CD14-positive monocyte (primary cell): ENCODE data around the gene PCED1B. TPM values are rescaled to one million over a fixed set of nuclear protein-coding genes. Genes with fewer than 3 reads are reported as not detected.

Experiments used
- DNase-seq, 3 donors: peaks; one replicate each; pipeline ENCODE4 v3.0.0-alpha.2; 2011 to 2022
- H2AFZ ChIP-seq: 2 replicates; pipeline ENCODE4 v1.6.0; 2012; ENCODE audit warnings: mild to moderate bottlenecking, low read depth, low read length, inconsistent platforms; ENCODE audit not compliant: insufficient read depth, poor library complexity, severe bottlenecking
- H3K27ac ChIP-seq, 2 donors: 1 replicate in 1 of 2; 2 replicates in 1 of 2; pipeline ENCODE4 v1.5.1; 2012 to 2013; ENCODE audit warnings: low read length in 2 of 2, control low read depth in 1 of 2, inconsistent platforms in 1 of 2, low read depth in 1 of 2, mild to moderate bottlenecking in 1 of 2
- H3K27me3 ChIP-seq, 2 donors: one replicate each; pipeline versions ENCODE4 v1.6.0 to v1.6.1; 2011 to 2013; ENCODE audit warnings: low read length in 2 of 2; ENCODE audit not compliant: control insufficient read depth in 2 of 2, insufficient read depth in 2 of 2
- H3K36me3 ChIP-seq, 2 donors: replicated peaks in 1 of 2; 1 replicate in 1 of 2; 2 replicates in 1 of 2; pipeline versions ENCODE4 v1.5.1 to v1.6.1; 2012 to 2013; ENCODE audit warnings: low read length in 2 of 2, control low read depth in 1 of 2, inconsistent platforms in 1 of 2, mild to moderate bottlenecking in 1 of 2; ENCODE audit not compliant: insufficient read depth in 2 of 2, control insufficient read depth in 1 of 2
- H3K4me1 ChIP-seq, 2 donors: 1 replicate in 1 of 2; 2 replicates in 1 of 2; pipeline versions ENCODE4 v1.5.1 to v1.6.1; 2012 to 2013; ENCODE audit warnings: low read length in 2 of 2, control low read depth in 1 of 2, inconsistent platforms in 1 of 2, mild to moderate bottlenecking in 1 of 2, moderate library complexity in 1 of 2; ENCODE audit not compliant: insufficient read depth in 2 of 2, control insufficient read depth in 1 of 2
- H3K4me2 ChIP-seq: replicated peaks from 2 replicates; pipeline ENCODE3; 2012; ENCODE audit warnings: low read length, moderate library complexity, mild to moderate bottlenecking; ENCODE audit not compliant: poor library complexity, severe bottlenecking; ENCODE audit errors: extremely low read depth
- H3K4me3 ChIP-seq, 3 experiments: fragments of 200-600 bp in 1 of 3; sonication (generic) in 1 of 3; replicated peaks in 1 of 3; 1 replicate in 2 of 3; 2 replicates in 1 of 3; pipeline ENCODE4 v1.5.1; 2011 to 2013; ENCODE audit warnings: low read length in 3 of 3, mild to moderate bottlenecking in 3 of 3, control low read depth in 2 of 3, low read depth in 2 of 3, inconsistent platforms in 1 of 3, moderate library complexity in 1 of 3
- H3K79me2 ChIP-seq: 2 replicates; pipeline ENCODE4 v1.6.0; 2012; ENCODE audit warnings: mild to moderate bottlenecking, control low read depth, inconsistent platforms, low read length, moderate library complexity; ENCODE audit not compliant: insufficient read depth
- H3K9ac ChIP-seq: 2 replicates; pipeline ENCODE4 v1.6.0; 2017; ENCODE audit warnings: low read length, mild to moderate bottlenecking; ENCODE audit not compliant: insufficient read depth, poor library complexity, severe bottlenecking
- H3K9me3 ChIP-seq, 2 donors: replicated peaks in 1 of 2; 1 replicate in 1 of 2; 2 replicates in 1 of 2; pipeline versions ENCODE4 v1.5.1 to v1.6.1; 2012 to 2013; ENCODE audit warnings: low read length in 2 of 2, control low read depth in 1 of 2; ENCODE audit not compliant: control insufficient read depth in 1 of 2, insufficient read depth in 1 of 2
- H4K20me1 ChIP-seq: 2 replicates; pipeline ENCODE4 v1.6.0; 2012; ENCODE audit warnings: mild to moderate bottlenecking, low read length, control low read depth, moderate library complexity; ENCODE audit not compliant: insufficient read depth
- H3K27ac Mint-ChIP-seq, 7 donors: one replicate each; pipeline ENCODE4 v1.8.0; 2020; ENCODE audit warnings: mild to moderate bottlenecking in 7 of 7, mixed read lengths in 7 of 7, moderate library complexity in 6 of 7, inconsistent platforms in 2 of 7
- H3K27me3 Mint-ChIP-seq, 3 donors: one replicate each; pipeline ENCODE4 v1.8.0; 2021 to 2022; ENCODE audit warnings: low read depth in 3 of 3, mild to moderate bottlenecking in 3 of 3, mixed read lengths in 3 of 3, moderate library complexity in 3 of 3, inconsistent platforms in 1 of 3
- H3K36me3 Mint-ChIP-seq, 2 donors: one replicate each; pipeline ENCODE4 v1.8.0; 2020; ENCODE audit warnings: mixed read lengths in 2 of 2, inconsistent platforms in 1 of 2, mild to moderate bottlenecking in 1 of 2
- H3K4me1 Mint-ChIP-seq: one replicate; pipeline ENCODE4 v1.8.0; 2020; ENCODE audit warnings: mild to moderate bottlenecking, mixed read lengths
- H3K4me3 Mint-ChIP-seq, 2 donors: one replicate each; pipeline ENCODE4 v1.8.0; 2020; ENCODE audit warnings: mild to moderate bottlenecking in 2 of 2, mixed read lengths in 2 of 2, moderate library complexity in 1 of 2
- H3K9me3 Mint-ChIP-seq, 7 donors: one replicate each; pipeline ENCODE4 v1.8.0; 2020 to 2022; ENCODE audit warnings: mixed read lengths in 7 of 7, mild to moderate bottlenecking in 6 of 7, moderate library complexity in 6 of 7, inconsistent platforms in 2 of 7
- CTCF ChIP-seq: fragments of 200-600 bp; IDR thresholded peaks from one replicate; pipeline ENCODE4 v1.8.0; 2022; ENCODE audit warnings: antibody characterized with exemption, mild to moderate bottlenecking
- WGBS: methylation state at CpG from one replicate; pipeline ENCODE4 v1.1.5; 2013; ENCODE audit warnings: missing lambda C conversion rate; ENCODE audit not compliant: insufficient coverage; 5-methylcytosine and 5-hydroxymethylcytosine counted together
- intact Hi-C, 2 donors: fragments of 100-400 bp; cut with micrococcal nuclease; formaldehyde crosslinking; loops; one replicate each; pipeline versions ENCODE4 v1.15.0 to v1.15.1; 2023
- polyA plus RNA-seq, 3 donors: library from polyadenylated mRNA; depleted of rRNA in 1 of 3; unstranded in 2 of 3; stranded (reverse) in 1 of 3; fragments of 300-500 nt in 2 of 3; fragments of >200 nt in 1 of 3; fragmentation: Illumina TruSeq in 2 of 3; gene quantifications; 1 replicate in 2 of 3; 2 replicates in 1 of 3; pipeline ENCODE4 v1.2.3, GENCODE V29; 2012 to 2021

The PCED1B gene
- polyA plus RNA-seq, 3 donors, result 0.10 to 0.65 TPM; not detected in 1

- Histone ChIP-seq H3K9ac (no peak overlapping the region), H3K4me1 (peaks cover 29 to 41% of the 10 kb centered on the region in 2 donors), H3K27ac (no peak overlapping the region), H3K9me3 (no peaks in the 10 kb centered on the region), H3K4me2 (no peak overlapping the region), H2AFZ (no peak overlapping the region), H3K27me3 (no peaks in the 10 kb centered on the region), H3K4me3 (no peak overlapping the region), H4K20me1 (no peaks in the 10 kb centered on the region), H3K79me2 (no peaks in the 10 kb centered on the region), H3K36me3 (no peaks in the 10 kb centered on the region)
- WGBS, result 50% methylated on average over 3 of the region's 3 CpGs
- Mint-ChIP-seq H3K9me3 (peaks cover 0 to 3% (median 0%) of the 10 kb centered on the region in 7 donors), H3K27me3 (peaks cover 0 to 2% (median 0%) of the 10 kb centered on the region in 3 donors), H3K36me3 (peaks cover 0 to 1% of the 10 kb centered on the region in 2 donors), H3K27ac (no peak overlapping the region), H3K4me3 (no peak overlapping the region), H3K4me1 (peaks cover 51% of the 10 kb centered on the region)
- intact Hi-C loops, result no loop called here
- DNase-seq, result no peak
- TF ChIP-seq CTCF, result no peak
These were observed 113.6 kb downstream of the PCED1B start for GRCh38 chr12:47193066-47193465.

- H3K4me1 ChIP-seq, result peaks cover 19 to 27% of the 10 kb centered on the region in 2 donors
- no peak overlapping the region for H3K27ac ChIP-seq
- H3K4me1 Mint-ChIP-seq, result peaks cover 37% of the 10 kb centered on the region
- H3K4me3 ChIP-seq, result no peak overlapping the region
- no peak for TF ChIP-seq CTCF
- H3K9me3 ChIP-seq, result no peaks in the 10 kb centered on the region
- no peak overlapping the region for H3K4me2 ChIP-seq
- H3K79me2 ChIP-seq, result no peaks in the 10 kb centered on the region
- intact Hi-C loops, result no loop called here
- H3K9ac ChIP-seq, result no peak overlapping the region
- no CpG with 5 or more reads among the region's 4 CpGs for WGBS
- H3K36me3 ChIP-seq, result no peaks in the 10 kb centered on the region
- no peaks in the 10 kb centered on the region for H3K9me3 Mint-ChIP-seq
- H3K4me3 Mint-ChIP-seq, result no peak overlapping the region
- peaks cover 0 to 2% (median 0%) of the 10 kb centered on the region in 3 donors for H3K27me3 Mint-ChIP-seq
- no peak overlapping the region for H2AFZ ChIP-seq
- H3K27me3 ChIP-seq, result no peaks in the 10 kb centered on the region
- peaks cover 0 to 1% of the 10 kb centered on the region in 2 donors for H3K36me3 Mint-ChIP-seq
- no peaks in the 10 kb centered on the region for H4K20me1 ChIP-seq
- peak overlapping the region in 1 of 7 donors; percentile 52 for H3K27ac Mint-ChIP-seq
- DNase-seq, result no peak
These were observed 115.1 kb downstream of the PCED1B start for GRCh38 chr12:47194501-47194900.
